RWPE2 (cell line): ENCODE data around the gene PRR18.

Experiments used
- ATAC-seq: fragments of 200-7000 bp; cut with Tn5 transposase; 3 replicates; pipeline ENCODE4 v1.9.1; 2021; ENCODE audit warnings: low read depth
- DNase-seq: peaks from one replicate; pipeline ENCODE4 v3.0.0-alpha.2; 2020; ENCODE audit warnings: low spot score
- H3K27ac ChIP-seq: fragments of 450-650 bp; 2 replicates; pipeline ENCODE4 v1.5.1; 2017; ENCODE audit warnings: mild to moderate bottlenecking; ENCODE audit not compliant: poor library complexity, severe bottlenecking
- H3K27me3 ChIP-seq: fragments of 250-450 bp; sonication (Bioruptor Pico); 2 replicates; pipeline ENCODE4 v1.5.1; 2021; ENCODE audit warnings: mild to moderate bottlenecking, moderate library complexity; ENCODE audit not compliant: insufficient read depth, poor library complexity, severe bottlenecking
- H3K36me3 ChIP-seq: fragments of 250-450 bp; sonication (Bioruptor Pico); 2 replicates; pipeline ENCODE4 v1.5.1; 2020; ENCODE audit warnings: low read depth, mild to moderate bottlenecking, moderate library complexity
- H3K4me1 ChIP-seq: fragments of 250-450 bp; sonication (Bioruptor Pico); 2 replicates; pipeline ENCODE4 v1.5.1; 2021; ENCODE audit warnings: mild to moderate bottlenecking, moderate library complexity; ENCODE audit not compliant: insufficient read depth, poor library complexity, severe bottlenecking
- H3K4me3 ChIP-seq: fragments of 250-450 bp; sonication (Bioruptor Pico); 2 replicates; pipeline ENCODE4 v1.5.1; 2021; ENCODE audit warnings: mild to moderate bottlenecking, moderate library complexity; ENCODE audit not compliant: severe bottlenecking
- H3K9me3 ChIP-seq: fragments of 250-450 bp; sonication (Bioruptor Pico); 2 replicates; pipeline ENCODE4 v1.5.1; 2021; ENCODE audit warnings: mild to moderate bottlenecking, moderate library complexity; ENCODE audit not compliant: severe bottlenecking
- CTCF ChIP-seq: fragments of 450-650 bp; IDR thresholded peaks from one replicate; pipeline ENCODE4 v1.5.1; 2017; ENCODE audit warnings: mild to moderate bottlenecking, moderate library complexity; ENCODE audit not compliant: poor library complexity, severe bottlenecking

The PRR18 gene

DNA sequence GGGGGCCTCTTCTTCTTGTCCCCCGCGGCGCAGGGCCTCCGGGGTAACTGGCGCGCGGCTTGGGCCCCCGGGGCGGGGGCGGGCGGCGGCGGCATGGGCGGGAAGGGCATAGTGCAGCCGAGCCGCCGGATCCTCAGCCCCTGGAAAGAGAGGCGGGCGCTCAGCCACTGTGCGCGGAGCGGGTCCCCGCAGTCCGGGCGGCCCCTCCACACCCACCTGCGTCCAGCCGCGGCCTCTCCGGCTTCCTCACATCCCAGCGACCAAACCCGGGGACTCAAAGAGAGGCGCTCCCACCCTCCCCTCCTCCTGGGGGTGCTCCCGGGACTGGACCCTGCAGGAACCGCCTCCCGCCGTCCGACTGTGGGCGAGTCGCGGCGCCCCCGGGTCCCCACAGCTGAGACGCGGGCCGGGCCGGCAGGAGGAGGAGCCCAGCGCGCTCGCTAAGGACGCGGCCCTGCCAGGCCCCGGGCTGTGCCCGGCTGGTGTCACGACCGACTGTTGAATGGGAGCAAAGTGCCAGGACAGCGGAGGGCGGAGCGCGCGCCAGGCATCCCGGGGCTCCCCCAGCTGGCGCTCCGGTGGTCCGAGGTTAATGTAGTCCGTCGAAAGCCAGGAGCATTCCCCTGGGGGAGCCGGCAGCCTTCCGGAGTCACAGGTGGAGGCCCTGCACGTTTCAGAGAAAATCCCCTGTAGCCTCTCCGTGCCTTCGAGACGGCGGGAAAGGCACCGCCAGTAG is at the start of gene PRR18:
TSS of gene PRR18 (minus strand) at position 360 of the 736 bp plus-strand sequence. CDS start at position 110, 250 bp downstream.
- no peaks in the 10 kb centered on the region for H3K9me3 ChIP-seq
- no peak for TF ChIP-seq CTCF
- H3K36me3 ChIP-seq, result no peaks in the 10 kb centered on the region
- H3K27me3 ChIP-seq, result peaks cover 34% of the 10 kb centered on the region
- ATAC-seq (peak; percentile 59), DNase-seq (no peak)
- H3K4me1 ChIP-seq, result no peaks in the 10 kb centered on the region
- H3K4me3 ChIP-seq, result peak within 1 kb of the TSS; percentile 30
- H3K27ac ChIP-seq, result no peak within 1 kb of the TSS

DNA sequence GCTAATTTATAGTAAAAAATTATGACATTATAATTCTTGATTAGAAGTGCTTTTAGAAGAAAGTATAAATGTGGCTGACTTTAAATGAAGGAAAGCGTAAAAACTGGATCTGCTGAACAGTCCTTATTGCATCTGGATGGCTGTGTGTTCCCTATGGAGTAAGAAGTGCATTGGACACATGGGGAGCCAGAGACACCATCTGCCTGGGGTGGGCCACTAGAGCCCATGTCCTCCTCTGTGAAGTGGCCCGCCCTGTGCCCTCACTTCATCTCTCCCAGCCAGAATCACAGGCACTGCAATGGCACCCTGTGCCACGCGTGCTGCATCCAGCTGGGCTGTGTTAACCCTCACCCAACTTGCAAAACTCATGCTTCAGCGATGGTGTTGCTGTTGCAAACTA is 47.4 kb upstream of the PRR18 start:
- no peaks in the 10 kb centered on the region for H3K27me3 ChIP-seq
- H3K4me1 ChIP-seq, result peaks cover 9% of the 10 kb centered on the region
- no peak for TF ChIP-seq CTCF
- no peak for ATAC-seq
- H3K36me3 ChIP-seq, result no peaks in the 10 kb centered on the region
- no peak for DNase-seq
- H3K9me3 ChIP-seq, result peaks cover 3% of the 10 kb centered on the region
- H3K27ac ChIP-seq, result no peak overlapping the region
- no peak overlapping the region for H3K4me3 ChIP-seq

GRCh38 chr6:166354965-166355364 is 46.8 kb upstream of the PRR18 start:
- no peak for TF ChIP-seq CTCF
- no peak for DNase-seq
- no peak for ATAC-seq

GRCh38 chr6:166354143-166354542 is 46.0 kb upstream of the PRR18 start:
- H3K4me3 ChIP-seq, result no peak overlapping the region
- DNase-seq (no peak), ATAC-seq (no peak)
- H3K9me3 ChIP-seq, result no peaks in the 10 kb centered on the region
- H3K4me1 ChIP-seq, result peaks cover 7% of the 10 kb centered on the region
- no peaks in the 10 kb centered on the region for H3K36me3 ChIP-seq
- no peak for TF ChIP-seq CTCF
- H3K27me3 ChIP-seq, result no peaks in the 10 kb centered on the region
- H3K27ac ChIP-seq, result no peak overlapping the region

More at GRCh38 chr6:166354965-166355364, 46.8 kb upstream of the PRR18 start:
- no peak overlapping the region for H3K4me3 ChIP-seq
- H3K36me3 ChIP-seq, result no peaks in the 10 kb centered on the region
- peaks cover 3% of the 10 kb centered on the region for H3K9me3 ChIP-seq
- no peak overlapping the region for H3K27ac ChIP-seq
- no peaks in the 10 kb centered on the region for H3K27me3 ChIP-seq
- peaks cover 7% of the 10 kb centered on the region for H3K4me1 ChIP-seq

DNA sequence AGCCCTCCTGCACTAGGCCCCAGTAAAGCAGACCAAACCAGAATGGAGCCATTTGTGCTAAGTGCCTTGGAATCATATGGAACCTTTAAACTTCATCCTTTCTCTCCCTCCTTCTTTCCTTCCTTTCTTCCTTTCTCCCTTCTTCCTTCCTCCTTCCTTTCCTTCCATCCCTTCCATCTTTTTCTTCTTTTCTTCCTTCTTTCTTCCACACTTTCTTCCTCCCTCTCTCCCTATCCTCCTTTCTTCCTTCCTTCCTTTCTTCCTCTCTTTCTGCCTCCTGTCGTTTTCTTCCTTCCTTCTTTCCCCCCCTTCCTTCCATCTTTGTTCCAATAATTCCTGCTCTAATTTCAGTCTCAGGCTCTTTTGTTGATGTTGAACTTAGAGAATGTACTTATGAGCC is 45.3 kb upstream of the PRR18 start:
- H3K4me1 ChIP-seq, result peaks cover 7% of the 10 kb centered on the region
- no peaks in the 10 kb centered on the region for H3K27me3 ChIP-seq
- no peak for ATAC-seq
- H3K36me3 ChIP-seq, result no peaks in the 10 kb centered on the region
- no peaks in the 10 kb centered on the region for H3K9me3 ChIP-seq
- no peak overlapping the region for H3K27ac ChIP-seq
- H3K4me3 ChIP-seq, result no peak overlapping the region
- DNase-seq, result no peak
- TF ChIP-seq CTCF, result no peak
